SU-DHL-6 (cell line): ENCODE data around the gene SMYD4.
"Not testable (repeated sequence)": the region's sequence is repeated elsewhere in the genome, so short reads cannot be mapped to it uniquely, and the experiment has no call there.

ENCODE experiments used
- H2AFZ ChIP-seq: fragments of 200-600 bp; sonication (generic); 2 replicates; pipeline ENCODE4 v1.6.1; 2014; ENCODE audit warnings: low read depth, mild to moderate bottlenecking, moderate library complexity, mixed read lengths, antibody characterized with exemption, low read length; ENCODE audit not compliant: severe bottlenecking
- H3F3A ChIP-seq: fragments of 200-600 bp; shearing (Covaris generic); 2 replicates; pipeline ENCODE4 v1.6.0; 2016; ENCODE audit warnings: antibody characterized with exemption, mild to moderate bottlenecking; ENCODE audit not compliant: insufficient read depth
- H3K27ac ChIP-seq: fragments of 200-600 bp; sonication (generic); 2 replicates; pipeline ENCODE4 v1.5.1; 2016; ENCODE audit warnings: low read depth, mild to moderate bottlenecking, low read length, moderate library complexity, mixed read lengths
- H3K27me3 ChIP-seq: fragments of 200-600 bp; sonication (generic), shearing (Covaris generic); 2 replicates; pipeline ENCODE4 v1.6.0; 2014; ENCODE audit warnings: mild to moderate bottlenecking, low read length
- H3K36me3 ChIP-seq: fragments of 200-600 bp; sonication (generic); 2 replicates; pipeline ENCODE4 v1.6.1; 2014; ENCODE audit warnings: mild to moderate bottlenecking, low read length, mixed read lengths
- H3K4me2 ChIP-seq: fragments of 300-600, 200-600 bp; shearing (Covaris generic), sonication (generic); 2 replicates; pipeline ENCODE4 v1.6.0; 2014; ENCODE audit warnings: low read length, low read depth, mild to moderate bottlenecking; ENCODE audit not compliant: poor library complexity, severe bottlenecking
- H3K4me3 ChIP-seq: fragments of 200-600 bp; sonication (generic); 2 replicates; pipeline ENCODE4 v1.5.1; 2014; ENCODE audit warnings: antibody characterized with exemption, low read length, mild to moderate bottlenecking, mixed read lengths; ENCODE audit not compliant: insufficient read depth, poor library complexity, severe bottlenecking
- H3K79me2 ChIP-seq: fragments of 200-600 bp; sonication (generic); 2 replicates; pipeline ENCODE4 v1.6.1; 2014; ENCODE audit warnings: mild to moderate bottlenecking, low read length, moderate library complexity; ENCODE audit not compliant: insufficient read depth
- H3K9ac ChIP-seq: fragments of 200-600 bp; sonication (generic); 2 replicates; pipeline ENCODE4 v1.7.0; 2014; ENCODE audit warnings: mild to moderate bottlenecking, low read length
- H3K9me2 ChIP-seq: fragments of 200-600 bp; sonication (generic); replicated peaks from 2 replicates; pipeline ENCODE4 v1.6.1; 2014; ENCODE audit warnings: low read length; ENCODE audit not compliant: insufficient read depth
- H3K9me3 ChIP-seq: fragments of 200-600 bp; sonication (generic); 2 replicates; pipeline ENCODE4 v1.6.1; 2014; ENCODE audit warnings: low read length, mixed read lengths; ENCODE audit not compliant: insufficient read depth
- H4K20me1 ChIP-seq: fragments of 200-600 bp; sonication (generic); 2 replicates; pipeline ENCODE4 v1.6.1; 2014; ENCODE audit warnings: low read depth, mild to moderate bottlenecking, antibody characterized with exemption, low read length, moderate library complexity, mixed read lengths
- EZH2phosphoT487 ChIP-seq: fragments of 200-600 bp; sonication (generic), shearing (Covaris generic); conservative IDR thresholded peaks from 2 replicates; pipeline ENCODE4 v1.6.1; 2018; ENCODE audit warnings: mild to moderate bottlenecking, antibody characterized with exemption, low read length, moderate library complexity, mixed read lengths
- TF ChIP-seq, protein P1 (sequence below): fragments of 200-600 bp; sonication (generic); IDR thresholded peaks from one replicate; pipeline ENCODE4 v1.5.1; 2017; ENCODE audit warnings: antibody characterized with exemption, mild to moderate bottlenecking, low read length, moderate library complexity; ENCODE audit not compliant: insufficient read depth, poor library complexity, severe bottlenecking

Gene SMYD4

DNA sequence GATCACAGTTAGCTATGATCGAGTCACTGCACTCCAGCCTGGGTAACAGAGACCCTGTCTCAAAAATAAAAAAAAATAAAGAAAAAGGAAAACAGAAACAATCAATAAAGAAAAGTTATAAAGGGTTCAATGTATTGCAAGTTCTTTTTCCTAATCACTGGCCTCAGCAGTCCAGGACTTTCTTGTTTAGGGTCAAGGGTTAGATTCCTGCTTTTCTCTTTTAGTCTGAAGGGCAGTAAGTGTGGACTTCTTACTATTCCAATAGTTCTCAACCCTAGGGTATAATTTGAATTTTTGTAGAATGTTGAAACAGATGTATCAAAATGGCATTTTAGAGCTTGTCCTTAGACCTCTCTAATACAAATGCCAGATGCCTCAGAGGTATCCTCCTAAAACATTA lies 27.3 kb downstream of the SMYD4 start:
- Histone ChIP-seq H4K20me1 (no peaks in the 10 kb centered on the region), H3K27me3 (no peaks in the 10 kb centered on the region), H3K4me3 (no peak overlapping the region), H3K79me2 (peaks cover 1% of the 10 kb centered on the region; the same call in 1 of the 2 replicates), H3K9me3 (no peaks in the 10 kb centered on the region), H3K9me2 (no peaks in the 10 kb centered on the region), H3K27ac (no peak overlapping the region), H3K9ac (no peak overlapping the region), H3K4me2 (no peak overlapping the region), H3K36me3 (peaks cover 7% of the 10 kb centered on the region; the same call in 1 of the 2 replicates), H3F3A (peaks cover 3% of the 10 kb centered on the region; the same call in 1 of the 2 replicates), H2AFZ (no peak overlapping the region)
- TF ChIP-seq EZH2phosphoT487 = no peak
- TF ChIP-seq, protein P1, sequence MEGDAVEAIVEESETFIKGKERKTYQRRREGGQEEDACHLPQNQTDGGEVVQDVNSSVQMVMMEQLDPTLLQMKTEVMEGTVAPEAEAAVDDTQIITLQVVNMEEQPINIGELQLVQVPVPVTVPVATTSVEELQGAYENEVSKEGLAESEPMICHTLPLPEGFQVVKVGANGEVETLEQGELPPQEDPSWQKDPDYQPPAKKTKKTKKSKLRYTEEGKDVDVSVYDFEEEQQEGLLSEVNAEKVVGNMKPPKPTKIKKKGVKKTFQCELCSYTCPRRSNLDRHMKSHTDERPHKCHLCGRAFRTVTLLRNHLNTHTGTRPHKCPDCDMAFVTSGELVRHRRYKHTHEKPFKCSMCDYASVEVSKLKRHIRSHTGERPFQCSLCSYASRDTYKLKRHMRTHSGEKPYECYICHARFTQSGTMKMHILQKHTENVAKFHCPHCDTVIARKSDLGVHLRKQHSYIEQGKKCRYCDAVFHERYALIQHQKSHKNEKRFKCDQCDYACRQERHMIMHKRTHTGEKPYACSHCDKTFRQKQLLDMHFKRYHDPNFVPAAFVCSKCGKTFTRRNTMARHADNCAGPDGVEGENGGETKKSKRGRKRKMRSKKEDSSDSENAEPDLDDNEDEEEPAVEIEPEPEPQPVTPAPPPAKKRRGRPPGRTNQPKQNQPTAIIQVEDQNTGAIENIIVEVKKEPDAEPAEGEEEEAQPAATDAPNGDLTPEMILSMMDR = no peak

DNA sequence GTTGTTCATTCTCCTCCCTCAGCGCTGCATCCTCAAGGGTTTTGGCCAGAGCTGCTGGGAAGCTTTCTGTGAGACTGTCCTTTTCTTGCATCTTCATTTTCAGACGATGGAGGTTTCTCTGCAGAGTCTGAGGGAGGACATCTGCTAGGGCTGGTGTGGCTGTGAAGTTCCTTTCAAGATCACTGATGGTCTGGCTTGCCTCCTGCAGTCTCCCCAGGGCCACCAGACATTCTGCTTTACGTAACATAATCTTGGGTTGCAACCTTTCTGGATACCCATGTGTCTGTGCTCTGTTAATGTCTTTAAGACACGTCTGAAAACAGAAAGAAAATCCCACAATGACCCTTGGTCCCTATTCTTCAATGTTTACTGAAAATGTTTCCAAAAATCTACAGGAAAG lies 29.0 kb downstream of the SMYD4 start:
- H3K4me2 ChIP-seq = no peak overlapping the region
- H3K4me3 ChIP-seq = no peak overlapping the region
- H3K9me2 ChIP-seq = no peaks in the 10 kb centered on the region
- no peaks in the 10 kb centered on the region for H3F3A ChIP-seq
- H4K20me1 ChIP-seq = no peaks in the 10 kb centered on the region
- H2AFZ ChIP-seq = no peak overlapping the region
- no peaks in the 10 kb centered on the region for H3K27me3 ChIP-seq
- H3K9ac ChIP-seq = no peak overlapping the region
- H3K79me2 ChIP-seq = peaks cover 16% of the 10 kb centered on the region; the same call in 1 of the 2 replicates
- no peak overlapping the region for H3K27ac ChIP-seq
- H3K9me3 ChIP-seq = no peaks in the 10 kb centered on the region
- TF ChIP-seq, protein P1 = no peak
- no peak for TF ChIP-seq EZH2phosphoT487
- peaks cover 7% of the 10 kb centered on the region; the same call in 1 of the 2 replicates for H3K36me3 ChIP-seq

DNA sequence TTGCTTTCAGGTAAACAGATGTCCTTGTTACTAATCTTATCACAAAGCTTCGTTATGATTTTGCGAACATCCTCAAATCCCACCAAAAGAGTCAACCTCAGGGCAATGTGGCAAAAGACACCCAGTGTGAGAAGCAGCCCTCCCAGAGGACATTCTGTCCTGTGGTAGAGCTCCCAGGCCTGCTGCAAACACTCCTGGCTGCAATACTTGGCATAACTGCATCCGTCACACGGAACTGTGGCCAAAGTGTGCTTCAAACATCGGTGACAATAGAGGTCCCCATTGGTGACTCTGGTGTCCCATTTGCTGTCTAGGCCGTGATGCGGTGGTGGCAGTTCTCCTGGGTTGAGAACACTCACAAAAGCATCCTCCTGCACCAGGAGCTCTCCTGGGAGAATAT lies 29.5 kb downstream of the SMYD4 start:
- no peak overlapping the region for H3K4me3 ChIP-seq
- no peaks in the 10 kb centered on the region for H3K9me3 ChIP-seq
- H2AFZ ChIP-seq = no peak overlapping the region
- H4K20me1 ChIP-seq = no peaks in the 10 kb centered on the region
- no peaks in the 10 kb centered on the region for H3F3A ChIP-seq
- peaks cover 20% of the 10 kb centered on the region; the same call in 1 of the 2 replicates for H3K79me2 ChIP-seq
- TF ChIP-seq, protein P1 = no peak
- H3K9me2 ChIP-seq = no peaks in the 10 kb centered on the region
- no peak overlapping the region for H3K27ac ChIP-seq
- H3K36me3 ChIP-seq = peaks cover 7% of the 10 kb centered on the region; the same call in 1 of the 2 replicates
- no peak overlapping the region for H3K9ac ChIP-seq
- no peak overlapping the region for H3K4me2 ChIP-seq
- H3K27me3 ChIP-seq = no peaks in the 10 kb centered on the region

DNA sequence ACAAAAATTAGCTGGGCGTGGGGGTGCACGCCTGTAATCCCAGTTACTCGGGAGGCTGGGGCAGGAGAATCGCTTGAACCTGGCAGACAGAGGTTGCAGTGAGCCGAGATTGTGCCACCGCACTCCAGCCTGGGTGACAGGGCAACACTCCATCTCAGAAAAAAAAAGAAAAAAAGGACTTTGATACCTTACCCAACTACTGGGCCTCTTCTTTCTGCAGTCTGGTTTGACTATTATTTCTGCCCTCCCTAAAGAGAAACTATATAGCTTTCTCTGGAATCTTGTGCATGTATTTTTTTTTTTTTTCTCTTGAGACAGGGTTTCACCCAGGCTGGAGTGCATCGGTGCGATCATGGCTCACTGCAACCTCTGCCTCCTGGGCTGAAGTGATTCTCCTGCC lies 31.9 kb downstream of the SMYD4 start:
- not testable (repeated sequence) for H3K4me2 ChIP-seq, H3F3A ChIP-seq, H3K27ac ChIP-seq, H3K4me3 ChIP-seq, H3K9ac ChIP-seq, H3K36me3 ChIP-seq, H2AFZ ChIP-seq, H3K9me3 ChIP-seq, H4K20me1 ChIP-seq, H3K27me3 ChIP-seq, H3K9me2 ChIP-seq
- H3K79me2 ChIP-seq = peaks cover 39% of the 10 kb centered on the region
